ENCODE data around the gene VSIR.

VSIR gene

GRCh38 chr10:71771204-71771603 is 2.1 kb downstream of the VSIR start:
- TF ChIP-seq YY1 (IDR thresholded peaks at IDR 0.05; ENCODE audit: low read depth) (no peak), TAF1 (IDR thresholded peaks at IDR 0.05; ENCODE audit: low read depth) (no peak), NFIC (IDR thresholded peaks at IDR 0.05) (no peak), EP300 (IDR thresholded peaks at IDR 0.05; ENCODE audit: borderline replicate concordance) (no peak), CREB1 (IDR thresholded peaks at IDR 0.05; ENCODE audit: low read depth) (no peak), CEBPB (IDR thresholded peaks at IDR 0.05) (no peak), TCF12 (IDR thresholded peaks at IDR 0.05; ENCODE audit: low read depth) (no peak), ZBTB7A (IDR thresholded peaks at IDR 0.05; ENCODE audit: low read depth) (no peak), EGR1 (IDR thresholded peaks at IDR 0.05) (no peak), FOXM1 (IDR thresholded peaks at IDR 0.05; ENCODE audit: borderline replicate concordance, low read depth) (no peak), RAD21 (IDR thresholded peaks at IDR 0.05; ENCODE audit: low read depth) (no peak), TEAD4 (IDR thresholded peaks at IDR 0.05) (no peak)
- TF ChIP-seq, protein P1, sequence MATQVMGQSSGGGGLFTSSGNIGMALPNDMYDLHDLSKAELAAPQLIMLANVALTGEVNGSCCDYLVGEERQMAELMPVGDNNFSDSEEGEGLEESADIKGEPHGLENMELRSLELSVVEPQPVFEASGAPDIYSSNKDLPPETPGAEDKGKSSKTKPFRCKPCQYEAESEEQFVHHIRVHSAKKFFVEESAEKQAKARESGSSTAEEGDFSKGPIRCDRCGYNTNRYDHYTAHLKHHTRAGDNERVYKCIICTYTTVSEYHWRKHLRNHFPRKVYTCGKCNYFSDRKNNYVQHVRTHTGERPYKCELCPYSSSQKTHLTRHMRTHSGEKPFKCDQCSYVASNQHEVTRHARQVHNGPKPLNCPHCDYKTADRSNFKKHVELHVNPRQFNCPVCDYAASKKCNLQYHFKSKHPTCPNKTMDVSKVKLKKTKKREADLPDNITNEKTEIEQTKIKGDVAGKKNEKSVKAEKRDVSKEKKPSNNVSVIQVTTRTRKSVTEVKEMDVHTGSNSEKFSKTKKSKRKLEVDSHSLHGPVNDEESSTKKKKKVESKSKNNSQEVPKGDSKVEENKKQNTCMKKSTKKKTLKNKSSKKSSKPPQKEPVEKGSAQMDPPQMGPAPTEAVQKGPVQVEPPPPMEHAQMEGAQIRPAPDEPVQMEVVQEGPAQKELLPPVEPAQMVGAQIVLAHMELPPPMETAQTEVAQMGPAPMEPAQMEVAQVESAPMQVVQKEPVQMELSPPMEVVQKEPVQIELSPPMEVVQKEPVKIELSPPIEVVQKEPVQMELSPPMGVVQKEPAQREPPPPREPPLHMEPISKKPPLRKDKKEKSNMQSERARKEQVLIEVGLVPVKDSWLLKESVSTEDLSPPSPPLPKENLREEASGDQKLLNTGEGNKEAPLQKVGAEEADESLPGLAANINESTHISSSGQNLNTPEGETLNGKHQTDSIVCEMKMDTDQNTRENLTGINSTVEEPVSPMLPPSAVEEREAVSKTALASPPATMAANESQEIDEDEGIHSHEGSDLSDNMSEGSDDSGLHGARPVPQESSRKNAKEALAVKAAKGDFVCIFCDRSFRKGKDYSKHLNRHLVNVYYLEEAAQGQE (IDR thresholded peaks at IDR 0.05; ENCODE audit: low read depth) = no peak
- TF ChIP-seq, protein P2, sequence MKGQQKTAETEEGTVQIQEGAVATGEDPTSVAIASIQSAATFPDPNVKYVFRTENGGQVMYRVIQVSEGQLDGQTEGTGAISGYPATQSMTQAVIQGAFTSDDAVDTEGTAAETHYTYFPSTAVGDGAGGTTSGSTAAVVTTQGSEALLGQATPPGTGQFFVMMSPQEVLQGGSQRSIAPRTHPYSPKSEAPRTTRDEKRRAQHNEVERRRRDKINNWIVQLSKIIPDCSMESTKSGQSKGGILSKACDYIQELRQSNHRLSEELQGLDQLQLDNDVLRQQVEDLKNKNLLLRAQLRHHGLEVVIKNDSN (IDR thresholded peaks at IDR 0.05) = no peak
- TF ChIP-seq, protein P3, sequence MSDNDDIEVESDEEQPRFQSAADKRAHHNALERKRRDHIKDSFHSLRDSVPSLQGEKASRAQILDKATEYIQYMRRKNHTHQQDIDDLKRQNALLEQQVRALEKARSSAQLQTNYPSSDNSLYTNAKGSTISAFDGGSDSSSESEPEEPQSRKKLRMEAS (IDR thresholded peaks at IDR 0.05) = no peak

DNA sequence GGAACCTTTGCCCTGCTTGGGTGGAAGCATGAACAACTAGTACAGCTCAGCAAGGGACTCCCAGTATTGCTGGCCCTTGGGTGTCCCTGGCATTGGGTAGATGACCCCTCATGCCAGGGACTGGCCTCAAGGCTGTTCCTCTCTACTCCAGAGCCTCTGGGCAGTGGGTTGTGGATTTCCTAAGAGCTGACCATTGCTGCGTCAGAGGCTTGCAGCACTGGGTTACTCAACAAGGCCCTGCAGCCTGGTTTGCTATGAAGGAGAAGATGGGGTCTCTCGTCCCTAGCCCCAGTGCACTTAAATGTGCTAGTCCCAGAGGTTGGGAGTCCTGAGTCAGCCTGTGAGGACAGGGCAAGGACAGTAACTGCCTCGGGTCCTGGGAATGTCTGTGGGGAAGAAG is 2.5 kb downstream of the VSIR start:
- no peak for TF ChIP-seq EP300 (IDR thresholded peaks at IDR 0.05; ENCODE audit: borderline replicate concordance)
- TF ChIP-seq TEAD4 (IDR thresholded peaks at IDR 0.05) = no peak
- TF ChIP-seq ZBTB7A (IDR thresholded peaks at IDR 0.05; ENCODE audit: low read depth) = no peak
- TF ChIP-seq NFIC (IDR thresholded peaks at IDR 0.05) = no peak
- TF ChIP-seq RAD21 (IDR thresholded peaks at IDR 0.05; ENCODE audit: low read depth) = no peak
- TF ChIP-seq TCF12 (IDR thresholded peaks at IDR 0.05; ENCODE audit: low read depth) = no peak
- TF ChIP-seq CEBPB (IDR thresholded peaks at IDR 0.05) = no peak
- TF ChIP-seq, protein P3 (IDR thresholded peaks at IDR 0.05) = no peak

DNA sequence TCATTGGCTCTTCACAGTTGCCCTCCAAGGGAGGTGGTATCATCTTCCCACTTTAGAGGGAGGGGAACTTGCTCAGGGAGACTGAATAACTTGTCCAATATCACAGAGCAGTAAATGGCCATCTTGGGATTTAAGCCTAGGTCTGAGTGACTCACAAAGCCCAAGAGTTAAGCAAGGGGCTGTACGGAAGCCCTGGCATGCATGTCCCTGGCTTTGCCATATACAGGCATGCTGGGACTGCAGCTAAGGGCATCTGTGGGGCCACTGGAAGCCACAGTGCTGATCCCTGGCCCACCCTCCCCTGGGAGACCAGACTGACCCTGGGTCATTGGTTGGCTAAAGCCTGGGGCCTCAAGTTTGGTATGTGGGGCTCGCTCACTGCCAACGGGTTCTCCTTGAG is 3.1 kb downstream of the VSIR start:
- TF ChIP-seq YY1 (IDR thresholded peaks at IDR 0.05; ENCODE audit: low read depth) (no peak), EGR1 (IDR thresholded peaks at IDR 0.05) (no peak), NFIC (IDR thresholded peaks at IDR 0.05) (no peak), ZBTB7A (IDR thresholded peaks at IDR 0.05; ENCODE audit: low read depth) (no peak), TAF1 (IDR thresholded peaks at IDR 0.05; ENCODE audit: low read depth) (no peak)
- TF ChIP-seq, protein P2 (IDR thresholded peaks at IDR 0.05) = no peak
- TF ChIP-seq, protein P1 (IDR thresholded peaks at IDR 0.05; ENCODE audit: low read depth) = no peak

GRCh38 chr10:71769279-71769823 is 4.0 kb downstream of the VSIR start:
- TF ChIP-seq, protein P2 (IDR thresholded peaks at IDR 0.05) = no peak
- no peak for TF ChIP-seq EP300 (IDR thresholded peaks at IDR 0.05; ENCODE audit: borderline replicate concordance)
- TF ChIP-seq, protein P1 (IDR thresholded peaks at IDR 0.05; ENCODE audit: low read depth) = no peak
- no peak for TF ChIP-seq TCF12 (IDR thresholded peaks at IDR 0.05; ENCODE audit: low read depth)
- no peak for TF ChIP-seq TEAD4 (IDR thresholded peaks at IDR 0.05)
- no peak for TF ChIP-seq CEBPB (IDR thresholded peaks at IDR 0.05)
- TF ChIP-seq NFIC (IDR thresholded peaks at IDR 0.05) = no peak
- no peak for TF ChIP-seq EGR1 (IDR thresholded peaks at IDR 0.05)
- no peak for TF ChIP-seq FOXM1 (IDR thresholded peaks at IDR 0.05; ENCODE audit: borderline replicate concordance, low read depth)
- no peak for TF ChIP-seq YY1 (IDR thresholded peaks at IDR 0.05; ENCODE audit: low read depth)
- no peak for TF ChIP-seq CREB1 (IDR thresholded peaks at IDR 0.05; ENCODE audit: low read depth)
- no peak for TF ChIP-seq ZBTB7A (IDR thresholded peaks at IDR 0.05; ENCODE audit: low read depth)
- TF ChIP-seq TAF1 (IDR thresholded peaks at IDR 0.05; ENCODE audit: low read depth) = no peak
- TF ChIP-seq, protein P3 (IDR thresholded peaks at IDR 0.05) = no peak

Data from Ishikawa (cell line).